ENCODE data around the gene ABHD8.

The ABHD8 gene

GRCh38 chr19:17263712-17264640 is 39.2 kb downstream of the ABHD8 start:
- DNase-seq = no peak

- DNase-seq = no peak
Observed at GRCh38 chr19:17262557-17262956, 40.7 kb downstream of the ABHD8 start.

- DNase-seq = peak; percentile 74
Observed at GRCh38 chr19:17260842-17261325, 42.3 kb downstream of the ABHD8 start.

- DNase-seq = no peak
Observed at GRCh38 chr19:17259934-17260333, 43.3 kb downstream of the ABHD8 start.

- DNase-seq = no peak
Observed at GRCh38 chr19:17259118-17259780, 44.0 kb downstream of the ABHD8 start.

GRCh38 chr19:17256130-17256529 is 47.1 kb downstream of the ABHD8 start:
- no peak for DNase-seq

GRCh38 chr19:17255150-17255621 is 48.0 kb downstream of the ABHD8 start:
- no peak for DNase-seq

- no peak for DNase-seq
Observed at GRCh38 chr19:17254636-17255035, 48.6 kb downstream of the ABHD8 start.

- no peak for DNase-seq
Observed at GRCh38 chr19:17249887-17250548, 53.2 kb downstream of the ABHD8 start.

- no peak for DNase-seq
Observed at GRCh38 chr19:17248011-17248776, 55.0 kb downstream of the ABHD8 start.

- no peak for DNase-seq
Observed at GRCh38 chr19:17246681-17247425, 56.4 kb downstream of the ABHD8 start.

GRCh38 chr19:17245535-17245984 is 57.7 kb downstream of the ABHD8 start, which contains the start of gene NR2F6:
Gene NR2F6, minus strand, starts transcription at chr19:17245919. Its CDS starts 699 bp downstream, at chr19:17245220.
- no peak for DNase-seq

GRCh38 chr19:17244618-17245534 is 58.3 kb downstream of the ABHD8 start:
- no peak for DNase-seq

- DNase-seq = no peak
Observed at GRCh38 chr19:17243830-17244617, 59.2 kb downstream of the ABHD8 start.

GRCh38 chr19:17243211-17243829 is 59.9 kb downstream of the ABHD8 start:
- DNase-seq = no peak

- no peak for DNase-seq
Observed at GRCh38 chr19:17242431-17243208, 60.6 kb downstream of the ABHD8 start.
